ENCODE results near the gene PCDH1. TPM values are rescaled to one million over a fixed set of nuclear protein-coding genes. Genes with fewer than 3 reads are reported as not detected.

Gene PCDH1
- total RNA-seq, 1 experiment from 2014 or later = 146 TPM

GRCh38 chr5:141870871-141871270 lies 7.3 kb downstream of the PCDH1 start:
- H3K4me1 Mint-ChIP-seq (ENCODE audit: low read depth, unreplicated experiment) = peaks cover 74% of the 10 kb centered on the region
- peak overlapping the region; percentile 14 for H3K4me3 Mint-ChIP-seq (ENCODE audit: low read depth, unreplicated experiment)

DNA sequence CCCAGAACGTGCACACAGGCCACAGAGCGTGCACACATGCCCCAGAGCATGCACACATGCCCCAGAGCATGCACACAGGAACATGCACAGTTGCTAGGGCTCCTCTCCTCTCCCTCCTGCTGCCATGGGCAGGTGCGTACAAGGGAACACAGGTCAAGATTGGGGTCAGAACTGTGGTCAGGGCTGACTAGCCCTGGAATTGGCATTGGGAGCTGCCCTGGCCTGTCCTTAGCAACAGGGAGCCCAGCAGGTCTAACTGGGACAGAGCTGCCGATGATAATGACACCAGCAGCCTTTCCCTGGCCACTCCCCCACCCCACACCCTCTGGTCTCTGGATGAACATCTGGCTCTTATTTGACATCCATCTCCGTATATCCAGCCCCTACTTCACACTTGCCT lies 8.0 kb downstream of the PCDH1 start:
- CTCF ChIA-PET = interaction anchor here (0.6 to 1.8 kb wide), 3 partner anchors 8 to 30 kb away, joined by 4 to 7 read pairs (median 7); partner anchors contain the start of gene PCDH1
- H3K27ac Mint-ChIP-seq (ENCODE audit: unreplicated experiment) = peak overlapping the region; percentile 74
- peaks cover 80% of the 10 kb centered on the region for H3K4me1 Mint-ChIP-seq (ENCODE audit: low read depth, unreplicated experiment)
- intact Hi-C loops (cut with micrococcal nuclease; ENCODE audit: unreplicated experiment) = no loop called here
- BruUV-seq (replicated peaks) = no TSS peak
- H3K9me3 Mint-ChIP-seq (ENCODE audit: low read depth, unreplicated experiment) = no peaks in the 10 kb centered on the region
- peaks cover 60% of the 10 kb centered on the region for H3K36me3 Mint-ChIP-seq (ENCODE audit: insufficient read depth, unreplicated experiment)
- TF ChIP-seq, protein P1, sequence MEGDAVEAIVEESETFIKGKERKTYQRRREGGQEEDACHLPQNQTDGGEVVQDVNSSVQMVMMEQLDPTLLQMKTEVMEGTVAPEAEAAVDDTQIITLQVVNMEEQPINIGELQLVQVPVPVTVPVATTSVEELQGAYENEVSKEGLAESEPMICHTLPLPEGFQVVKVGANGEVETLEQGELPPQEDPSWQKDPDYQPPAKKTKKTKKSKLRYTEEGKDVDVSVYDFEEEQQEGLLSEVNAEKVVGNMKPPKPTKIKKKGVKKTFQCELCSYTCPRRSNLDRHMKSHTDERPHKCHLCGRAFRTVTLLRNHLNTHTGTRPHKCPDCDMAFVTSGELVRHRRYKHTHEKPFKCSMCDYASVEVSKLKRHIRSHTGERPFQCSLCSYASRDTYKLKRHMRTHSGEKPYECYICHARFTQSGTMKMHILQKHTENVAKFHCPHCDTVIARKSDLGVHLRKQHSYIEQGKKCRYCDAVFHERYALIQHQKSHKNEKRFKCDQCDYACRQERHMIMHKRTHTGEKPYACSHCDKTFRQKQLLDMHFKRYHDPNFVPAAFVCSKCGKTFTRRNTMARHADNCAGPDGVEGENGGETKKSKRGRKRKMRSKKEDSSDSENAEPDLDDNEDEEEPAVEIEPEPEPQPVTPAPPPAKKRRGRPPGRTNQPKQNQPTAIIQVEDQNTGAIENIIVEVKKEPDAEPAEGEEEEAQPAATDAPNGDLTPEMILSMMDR (IDR thresholded peaks at IDR 0.05; ENCODE audit: unreplicated experiment) = no peak
- DNase-seq = peak; percentile 56
- no peaks in the 10 kb centered on the region for H3K27me3 Mint-ChIP-seq (ENCODE audit: unreplicated experiment)
- peak overlapping the region; percentile 14 for H3K4me3 Mint-ChIP-seq (ENCODE audit: low read depth, unreplicated experiment)

More at GRCh38 chr5:141870871-141871270, 7.3 kb downstream of the PCDH1 start:
- TF ChIP-seq, protein P1 (IDR thresholded peaks at IDR 0.05; ENCODE audit: unreplicated experiment) = no peak
- Mint-ChIP-seq H3K36me3 (ENCODE audit: insufficient read depth, unreplicated experiment) (peaks cover 60% of the 10 kb centered on the region), H3K9me3 (ENCODE audit: low read depth, unreplicated experiment) (no peaks in the 10 kb centered on the region), H3K27ac (ENCODE audit: unreplicated experiment) (peak overlapping the region; percentile 74), H3K27me3 (ENCODE audit: unreplicated experiment) (no peaks in the 10 kb centered on the region)
- intact Hi-C loops (cut with micrococcal nuclease; ENCODE audit: unreplicated experiment) = no loop called here
- no TSS peak for BruUV-seq (replicated peaks)
- DNase-seq = peak; percentile 60
- CTCF ChIA-PET = interaction anchor here (0.6 to 1.8 kb wide), 3 partner anchors 8 to 29 kb away, joined by 4 to 7 read pairs (median 7); partner anchors contain the start of gene PCDH1

- TF ChIP-seq, protein P1 (IDR thresholded peaks at IDR 0.05; ENCODE audit: unreplicated experiment) = no peak
- Mint-ChIP-seq H3K36me3 (ENCODE audit: insufficient read depth, unreplicated experiment) (peaks cover 64% of the 10 kb centered on the region), H3K4me3 (ENCODE audit: low read depth, unreplicated experiment) (peak overlapping the region; percentile 14), H3K27me3 (ENCODE audit: unreplicated experiment) (no peaks in the 10 kb centered on the region), H3K27ac (ENCODE audit: unreplicated experiment) (peak overlapping the region; percentile 74), H3K4me1 (ENCODE audit: low read depth, unreplicated experiment) (peaks cover 85% of the 10 kb centered on the region), H3K9me3 (ENCODE audit: low read depth, unreplicated experiment) (no peaks in the 10 kb centered on the region)
- CTCF ChIA-PET = interaction anchor here (0.7 to 1.8 kb wide), 4 partner anchors 9 to 251 kb away, joined by 3 to 7 read pairs (median 5); partner anchors contain the start of genes DELE1, DIAPH1 and PCDH1
- intact Hi-C loops (cut with micrococcal nuclease; ENCODE audit: unreplicated experiment) = no loop called here
- peak; percentile 89 for DNase-seq
- BruUV-seq (replicated peaks) = no TSS peak
Observed at GRCh38 chr5:141869514-141869913, 8.7 kb downstream of the PCDH1 start.

DNA sequence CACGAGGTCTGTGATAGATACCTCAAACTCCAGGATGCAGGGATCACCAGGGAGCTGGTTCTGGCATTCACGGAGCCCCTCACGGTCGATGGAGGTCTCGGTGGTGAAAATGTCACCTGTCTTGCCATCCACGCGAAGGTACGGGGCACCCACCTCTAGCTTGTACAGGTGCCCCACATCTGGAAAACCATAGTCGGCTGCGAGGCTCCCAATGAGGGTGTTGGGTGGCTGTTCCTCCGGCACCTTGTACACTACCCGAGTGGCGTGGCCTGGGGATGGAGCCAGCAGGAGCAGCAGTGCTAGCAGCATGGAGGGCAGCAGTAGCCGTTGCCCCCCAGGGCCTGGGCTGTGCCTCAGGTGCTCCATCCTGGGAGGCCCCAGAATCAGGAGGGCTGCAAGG lies 9.2 kb downstream of the PCDH1 start:
- Mint-ChIP-seq H3K4me1 (ENCODE audit: low read depth, unreplicated experiment) (peaks cover 81% of the 10 kb centered on the region), H3K27me3 (ENCODE audit: unreplicated experiment) (no peaks in the 10 kb centered on the region), H3K36me3 (ENCODE audit: insufficient read depth, unreplicated experiment) (peaks cover 66% of the 10 kb centered on the region), H3K27ac (ENCODE audit: unreplicated experiment) (peak overlapping the region; percentile 74), H3K4me3 (ENCODE audit: low read depth, unreplicated experiment) (peak overlapping the region; percentile 14), H3K9me3 (ENCODE audit: low read depth, unreplicated experiment) (no peaks in the 10 kb centered on the region)
- DNase-seq = no peak
- BruUV-seq (replicated peaks) = TSS peak; percentile 8
- CTCF ChIA-PET = interaction anchor here (0.7 to 1.8 kb wide), 4 partner anchors 10 to 250 kb away, joined by 3 to 7 read pairs (median 5); partner anchors contain the start of genes DELE1, DIAPH1 and PCDH1
- intact Hi-C loops (cut with micrococcal nuclease; ENCODE audit: unreplicated experiment) = no loop called here
- TF ChIP-seq, protein P1 (IDR thresholded peaks at IDR 0.05; ENCODE audit: unreplicated experiment) = no peak

Data from Calu3 (cell line).